ENCODE results near the gene PLXNB1.
A peak's percentile ranks its signal among the peaks of the same experiment; 100 is the strongest.

The PLXNB1 gene

DNA sequence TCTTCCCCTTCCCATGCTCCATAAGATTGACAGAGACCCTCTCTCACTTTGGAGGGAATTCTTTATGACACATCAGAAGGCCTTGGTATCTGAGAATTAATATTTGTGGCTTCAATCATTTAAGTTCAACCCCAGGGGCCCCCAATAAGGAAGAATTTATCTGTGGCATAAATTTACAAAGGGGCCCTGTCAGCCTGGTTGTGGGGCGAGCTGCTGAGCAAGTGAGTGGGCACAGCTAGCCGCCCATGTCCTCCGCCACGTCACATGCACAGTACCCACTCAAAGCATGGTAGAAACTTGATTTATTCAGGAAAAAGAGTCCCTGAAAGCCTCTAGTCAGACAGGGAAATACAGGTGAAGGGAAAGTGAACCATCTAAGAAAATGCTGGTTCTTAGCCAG, 13.3 kb downstream of the PLXNB1 start:
- no peak for DNase-seq

DNA sequence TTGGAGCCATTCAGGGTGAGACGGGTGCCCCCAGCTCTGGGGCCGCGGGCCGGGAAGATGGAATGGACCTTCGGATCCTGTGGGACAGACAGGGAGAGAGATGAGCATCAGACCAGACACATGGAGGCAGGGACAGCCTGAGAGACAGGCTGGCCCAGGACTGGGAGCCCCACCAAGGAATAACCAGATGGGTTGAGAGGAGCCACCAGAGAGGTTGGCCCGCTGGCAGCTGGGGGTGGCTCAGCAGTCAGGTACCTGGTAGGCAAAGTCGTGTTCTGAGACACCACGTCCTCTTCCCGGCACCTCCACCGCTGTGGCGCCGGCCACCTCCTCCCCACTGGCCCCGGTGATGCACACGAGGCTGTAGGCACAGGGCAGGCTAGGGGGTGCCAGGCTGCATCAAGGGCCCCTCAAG, 13.8 kb downstream of the PLXNB1 start:
- DNase-seq, result no peak

DNA sequence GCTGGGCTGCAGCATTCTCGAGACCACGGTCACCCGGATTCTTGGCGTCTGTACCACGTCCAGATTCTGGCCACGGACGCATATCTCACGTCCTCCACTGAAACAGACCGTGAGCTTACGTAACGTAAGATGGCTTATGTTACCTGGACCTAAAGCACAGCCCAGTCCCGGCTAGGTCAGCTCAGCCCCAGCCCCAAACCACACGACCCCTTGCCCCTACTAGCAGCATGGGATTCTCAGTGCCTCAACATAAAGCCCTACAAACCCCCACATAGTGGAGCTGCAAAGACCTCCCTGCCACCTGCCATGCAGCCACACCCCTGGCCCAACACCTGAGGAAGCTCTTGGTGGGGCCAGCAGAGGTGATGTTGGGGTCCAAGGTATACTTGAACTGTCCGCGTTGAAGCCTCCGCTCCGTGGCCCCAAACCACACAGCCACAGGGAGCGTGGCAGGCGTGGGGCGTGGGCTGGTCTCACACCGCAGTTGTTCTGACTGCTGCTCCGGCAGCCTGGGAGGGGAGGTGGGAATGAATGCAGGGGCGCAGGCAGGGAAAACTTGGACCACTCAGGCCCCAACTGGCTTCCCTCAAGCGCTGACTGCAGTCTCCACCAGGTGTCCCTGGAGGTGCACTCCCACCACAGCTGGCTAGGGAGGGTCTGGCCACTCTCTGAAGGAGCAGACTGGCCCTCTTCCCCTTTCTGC, 14.5 kb downstream of the PLXNB1 start:
- DNase-seq, result no peak

DNA sequence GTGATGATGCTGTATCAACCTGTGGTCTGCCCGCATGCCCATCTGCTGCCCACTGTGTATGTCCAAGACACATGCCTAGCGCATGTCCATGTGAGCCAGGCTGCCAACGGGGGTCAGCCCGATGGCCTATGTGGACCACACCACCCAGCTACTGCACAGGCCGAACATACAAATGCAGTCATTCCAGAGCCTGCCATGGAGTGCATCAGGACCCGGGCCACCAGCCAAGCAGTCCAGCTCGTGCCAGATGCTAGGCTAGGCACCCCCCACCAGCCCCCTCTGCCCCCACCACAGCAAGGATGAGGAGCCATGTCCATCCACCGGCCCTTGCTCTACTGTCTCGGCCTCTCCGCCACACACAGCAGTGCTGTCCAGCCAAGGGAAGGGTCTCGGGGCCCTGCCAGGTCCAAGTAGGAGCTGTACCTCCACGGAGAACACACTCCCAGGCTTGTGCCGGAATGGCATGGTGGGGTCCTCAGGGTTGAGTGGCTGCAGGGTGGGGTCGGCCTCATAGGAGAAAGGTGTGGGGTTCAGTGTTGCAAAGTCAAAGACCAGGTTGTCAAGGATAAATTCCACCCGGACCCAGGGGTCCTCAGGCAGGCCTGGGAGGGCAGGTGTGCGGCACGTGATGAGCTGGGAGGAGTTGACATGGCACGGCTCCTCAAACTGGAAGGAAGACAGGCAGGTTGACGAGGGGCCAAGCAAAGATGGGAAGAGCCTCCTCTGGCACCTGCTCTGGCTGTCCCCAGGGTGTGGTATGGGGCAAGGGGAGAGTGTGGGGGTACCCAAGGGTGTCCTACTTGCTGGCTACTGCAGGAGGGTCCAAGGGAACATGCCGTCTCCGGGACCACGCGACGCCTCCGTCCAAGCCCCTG, 15.3 kb downstream of the PLXNB1 start:
- DNase-seq, result no peak

DNA sequence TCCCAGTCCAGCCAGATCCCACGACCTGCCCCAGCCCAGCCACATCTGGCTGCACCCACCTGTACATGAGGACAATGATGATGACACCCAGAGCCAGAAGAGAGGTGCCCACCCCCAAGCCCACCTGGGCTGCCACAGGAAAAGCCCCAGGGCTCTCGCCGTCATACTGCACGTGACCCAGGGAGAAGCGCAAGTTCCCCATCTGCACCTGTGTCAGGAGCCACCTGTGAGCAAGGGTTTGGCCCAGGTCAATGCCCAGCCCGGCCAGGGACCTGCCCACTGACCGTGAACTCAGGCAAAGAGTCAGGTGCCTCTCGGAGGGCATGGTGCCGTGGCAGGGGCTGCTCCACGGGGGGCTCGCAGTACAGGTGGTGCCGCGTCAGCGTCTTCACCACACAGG, 16.3 kb downstream of the PLXNB1 start:
- DNase-seq, result no peak

DNA sequence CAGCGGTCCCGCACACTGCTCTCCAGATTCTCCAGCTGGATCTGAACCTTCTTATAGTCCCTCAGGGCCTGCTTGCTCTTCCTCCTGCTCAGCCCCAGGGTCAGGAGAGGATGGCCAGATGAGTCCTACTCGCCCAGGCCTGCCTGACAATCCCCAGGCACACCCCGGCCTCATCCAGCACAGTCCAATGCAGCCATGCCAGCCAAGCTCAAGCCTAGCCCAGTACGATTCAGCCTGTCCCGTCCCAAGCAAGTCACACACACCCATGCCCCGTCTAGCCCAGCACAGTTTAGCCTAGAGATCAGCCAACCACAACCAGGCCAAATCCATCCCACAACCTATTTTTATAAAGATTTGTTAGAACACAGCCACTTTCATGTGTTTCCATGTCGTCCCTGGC, 16.8 kb downstream of the PLXNB1 start:
- DNase-seq, result no peak

DNA sequence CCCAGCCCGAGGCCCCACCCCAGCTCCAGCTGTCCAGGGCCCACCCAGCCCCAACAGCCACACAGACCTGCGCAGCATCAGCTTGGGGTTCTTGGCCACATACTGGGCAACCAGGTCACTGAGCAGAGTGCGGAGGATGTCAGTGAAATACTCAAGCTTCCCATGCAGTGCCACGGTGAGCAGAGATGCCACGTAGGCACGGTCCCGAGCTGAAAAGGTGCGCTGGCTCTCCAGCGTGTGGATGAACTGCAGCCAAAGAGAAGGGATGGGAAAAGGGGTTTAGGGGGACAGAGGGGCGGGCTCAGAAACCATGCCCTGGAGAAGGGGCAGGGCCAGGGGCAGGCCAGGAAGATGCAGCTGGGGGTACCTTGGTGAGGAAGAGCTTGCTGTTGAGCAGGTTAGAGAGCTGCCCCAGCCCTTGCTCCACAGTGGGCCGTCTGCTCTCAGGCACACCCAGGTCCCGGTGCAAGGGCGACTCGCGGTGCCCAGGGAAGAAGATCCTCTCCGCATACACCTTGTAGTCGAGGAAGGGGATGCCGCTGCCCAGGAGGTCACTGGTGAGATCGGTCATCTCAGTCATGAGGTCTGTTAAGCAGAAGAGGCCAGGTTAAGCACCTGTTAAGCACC, 17.4 kb downstream of the PLXNB1 start:
- peak; percentile 22 for DNase-seq

DNA sequence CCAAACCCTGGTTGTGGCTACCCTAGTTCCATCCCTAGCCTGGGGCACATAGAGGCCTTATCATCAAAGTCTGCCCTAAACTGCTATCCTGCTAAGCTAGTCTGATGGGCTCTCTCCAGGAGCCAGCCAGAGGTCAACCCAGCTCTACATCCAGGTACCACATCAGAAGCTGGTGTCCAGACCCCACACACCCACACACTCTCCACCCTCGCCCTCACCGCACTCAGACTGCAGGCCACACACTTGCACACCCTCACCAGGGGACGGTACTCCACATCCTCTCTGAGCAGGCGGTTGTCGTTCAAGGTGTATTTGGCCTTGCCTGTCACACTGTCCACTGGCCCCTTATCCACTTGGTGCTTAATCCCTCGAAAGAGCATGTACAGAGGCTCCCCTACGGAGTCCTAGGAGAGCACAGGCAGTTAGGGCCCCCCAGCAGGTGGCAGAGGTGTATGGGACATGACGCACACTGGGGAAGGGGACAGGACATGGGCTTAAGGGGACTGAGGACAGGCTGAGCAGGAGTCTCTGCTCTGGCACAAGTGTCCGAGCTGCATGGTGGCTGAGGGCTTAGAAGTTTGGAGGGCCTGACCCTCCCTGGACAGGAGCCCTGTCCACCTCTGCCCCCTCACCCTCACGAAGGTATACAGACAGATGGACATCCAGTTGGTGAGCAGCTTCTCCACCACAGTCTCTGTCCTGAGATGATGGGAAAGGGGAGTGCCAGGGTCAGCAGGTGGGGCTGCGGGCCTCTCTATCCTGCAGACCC, 18.1 kb downstream of the PLXNB1 start:
- DNase-seq, result peak; percentile 36

DNA sequence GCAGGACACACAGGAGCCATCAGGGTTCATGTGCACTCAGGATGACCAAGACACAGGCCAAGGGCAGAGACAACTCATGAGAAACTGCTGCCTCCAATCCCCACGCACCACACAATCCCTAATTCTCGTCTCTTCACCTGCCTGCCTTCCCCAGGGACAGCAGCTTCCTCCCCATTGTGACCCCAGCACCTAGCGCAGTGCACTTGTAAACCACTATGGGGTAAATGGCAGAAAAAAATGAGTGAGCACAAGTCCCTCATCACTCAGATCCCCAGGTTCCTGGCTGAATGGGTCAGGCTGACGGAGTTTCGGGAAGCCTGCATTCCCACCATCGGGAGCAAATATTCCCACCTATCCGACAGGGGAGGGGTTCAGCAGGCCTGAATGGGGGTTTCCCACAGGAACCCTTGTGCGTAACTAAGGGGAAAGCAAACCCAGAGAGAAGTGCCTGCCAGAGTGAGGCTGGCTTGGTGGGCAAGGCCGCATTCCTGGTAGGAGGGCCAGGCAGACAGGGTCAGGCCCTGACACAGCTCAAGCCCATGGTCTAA, 18.8 kb downstream of the PLXNB1 start:
- DNase-seq, result peak; percentile 21

DNA sequence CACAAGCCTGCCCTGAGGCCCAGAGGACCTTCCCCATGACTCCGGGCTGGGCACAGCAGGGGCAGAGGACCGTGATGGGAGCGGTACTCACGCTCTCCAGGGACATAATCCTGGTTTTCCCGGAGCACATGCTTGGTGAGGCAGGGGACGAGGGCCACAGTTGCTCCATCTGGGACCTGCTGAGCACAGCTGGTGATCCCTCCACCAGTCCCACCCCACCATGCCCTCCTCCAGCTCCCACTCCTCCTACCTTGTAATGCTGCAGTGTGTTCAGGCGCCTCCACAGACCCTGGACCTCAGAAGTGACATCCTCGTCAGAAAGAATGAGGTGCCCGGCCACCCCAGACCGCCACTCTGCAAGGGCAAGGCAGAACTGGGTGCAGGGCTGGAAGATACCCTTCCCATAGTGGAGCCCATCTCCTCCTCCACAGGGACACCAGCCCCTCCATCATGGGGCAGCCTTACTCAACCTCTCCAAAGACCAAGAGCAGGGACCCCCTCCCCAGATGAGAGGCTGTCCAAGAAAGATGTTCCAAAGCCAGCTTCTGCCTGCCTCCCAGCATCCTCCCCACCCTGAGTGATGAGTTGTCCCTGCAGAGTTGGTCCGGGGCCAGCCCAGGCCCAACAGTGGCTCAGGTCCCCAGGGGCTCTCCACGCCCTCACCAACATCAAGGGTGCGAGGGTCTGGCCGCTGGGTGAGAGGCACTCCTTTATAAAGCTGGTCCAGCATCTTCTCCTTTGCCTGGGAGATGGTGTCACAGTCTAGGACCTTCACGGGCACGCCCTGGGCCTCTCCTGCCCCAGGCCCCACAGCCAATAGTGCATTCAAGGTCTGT, 19.5 kb downstream of the PLXNB1 start:
- DNase-seq, result peak; percentile 35

DNA sequence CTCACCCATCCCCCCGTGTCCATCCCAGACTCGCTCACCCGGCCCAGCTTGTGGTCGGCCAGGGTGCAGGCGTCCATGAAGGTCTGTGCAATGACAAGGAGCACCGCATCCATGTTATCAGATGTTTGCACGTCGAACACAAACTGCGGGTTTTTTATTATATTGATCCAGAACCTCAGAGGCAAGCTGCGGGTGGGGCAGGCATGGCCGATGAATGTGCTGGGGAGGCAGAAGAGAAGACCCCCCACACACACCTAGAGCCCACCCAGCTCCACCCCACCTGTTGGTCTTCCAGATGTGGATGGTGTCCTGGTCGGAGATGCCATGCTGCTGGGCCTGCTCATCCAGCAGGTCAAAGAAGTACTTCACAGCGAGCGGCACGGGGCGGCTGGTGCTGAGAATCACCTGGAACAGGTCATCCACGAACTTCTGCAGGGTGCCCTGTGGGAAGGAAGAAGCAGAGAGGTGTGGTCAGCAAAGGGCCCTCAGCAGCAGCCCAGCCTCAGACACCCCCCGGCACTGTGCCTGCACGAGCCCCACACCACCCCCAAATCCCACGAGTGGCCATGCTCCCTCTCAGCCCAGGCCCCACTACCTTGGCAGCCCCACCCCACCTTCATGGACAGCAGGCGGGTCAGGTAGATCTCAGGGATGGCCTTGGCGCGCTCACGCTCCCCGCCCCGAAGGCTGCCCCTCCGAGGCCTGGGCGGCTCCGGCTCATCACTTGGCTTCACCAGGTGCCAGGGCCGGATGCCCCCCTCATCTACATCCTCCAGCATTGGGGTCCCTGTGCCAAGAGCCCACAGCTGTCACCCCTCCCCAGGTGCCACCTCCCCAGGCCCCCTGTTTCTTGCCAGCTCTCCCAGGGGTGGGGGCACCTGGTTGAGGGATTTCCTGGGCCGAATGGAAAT, 20.3 kb downstream of the PLXNB1 start:
- DNase-seq, result peak; percentile 43

DNA sequence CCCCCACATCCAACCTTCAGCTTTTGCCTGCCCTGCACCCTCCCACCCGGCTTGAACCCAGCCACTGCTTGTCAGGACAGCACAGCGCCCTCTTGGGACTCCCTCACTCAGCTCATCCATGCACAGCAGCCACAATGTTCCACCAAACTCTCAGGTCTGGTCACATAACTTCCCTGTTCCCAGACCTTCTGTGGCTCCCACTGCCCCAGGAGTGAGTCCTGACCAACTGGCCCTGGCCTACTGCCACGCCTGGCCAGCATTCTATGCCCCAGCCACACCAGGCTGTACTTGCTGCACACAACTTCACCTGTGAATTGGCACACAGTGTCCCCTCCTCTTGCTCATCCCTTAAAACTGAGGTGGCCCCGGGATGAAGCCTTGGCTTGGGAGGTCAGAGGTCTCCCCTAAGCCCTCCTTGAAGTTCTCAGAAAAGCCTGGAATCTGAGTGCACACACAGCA, 21.0 kb downstream of the PLXNB1 start:
- DNase-seq, result peak; percentile 30

DNA sequence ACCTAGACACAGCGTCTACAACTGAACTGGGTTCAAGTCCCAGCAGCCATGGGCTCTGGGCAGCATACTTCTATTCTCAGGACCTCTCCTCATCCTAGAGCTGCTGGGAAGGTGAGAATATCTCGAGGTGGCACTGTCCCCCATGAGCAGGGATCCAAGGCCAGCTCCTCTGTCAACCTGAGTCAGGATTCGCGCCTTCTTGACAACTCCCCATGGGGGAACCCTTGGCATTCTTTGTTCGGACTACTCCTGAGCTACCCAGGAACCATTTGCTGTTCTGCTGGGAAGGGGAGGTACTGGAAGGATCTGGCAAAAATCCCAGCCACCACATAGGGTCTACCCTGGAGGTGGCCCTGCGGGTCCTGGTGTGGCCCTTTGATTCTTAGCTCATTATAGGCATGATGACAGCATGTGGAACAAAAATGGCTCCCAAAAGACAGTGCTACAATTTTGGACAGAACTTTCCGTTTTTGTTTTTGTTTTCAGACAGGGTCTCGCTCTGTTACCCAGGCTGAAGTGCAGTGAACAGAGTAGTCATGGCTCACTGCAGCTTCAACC, 22.3 kb downstream of the PLXNB1 start:
- no peak for DNase-seq

DNA sequence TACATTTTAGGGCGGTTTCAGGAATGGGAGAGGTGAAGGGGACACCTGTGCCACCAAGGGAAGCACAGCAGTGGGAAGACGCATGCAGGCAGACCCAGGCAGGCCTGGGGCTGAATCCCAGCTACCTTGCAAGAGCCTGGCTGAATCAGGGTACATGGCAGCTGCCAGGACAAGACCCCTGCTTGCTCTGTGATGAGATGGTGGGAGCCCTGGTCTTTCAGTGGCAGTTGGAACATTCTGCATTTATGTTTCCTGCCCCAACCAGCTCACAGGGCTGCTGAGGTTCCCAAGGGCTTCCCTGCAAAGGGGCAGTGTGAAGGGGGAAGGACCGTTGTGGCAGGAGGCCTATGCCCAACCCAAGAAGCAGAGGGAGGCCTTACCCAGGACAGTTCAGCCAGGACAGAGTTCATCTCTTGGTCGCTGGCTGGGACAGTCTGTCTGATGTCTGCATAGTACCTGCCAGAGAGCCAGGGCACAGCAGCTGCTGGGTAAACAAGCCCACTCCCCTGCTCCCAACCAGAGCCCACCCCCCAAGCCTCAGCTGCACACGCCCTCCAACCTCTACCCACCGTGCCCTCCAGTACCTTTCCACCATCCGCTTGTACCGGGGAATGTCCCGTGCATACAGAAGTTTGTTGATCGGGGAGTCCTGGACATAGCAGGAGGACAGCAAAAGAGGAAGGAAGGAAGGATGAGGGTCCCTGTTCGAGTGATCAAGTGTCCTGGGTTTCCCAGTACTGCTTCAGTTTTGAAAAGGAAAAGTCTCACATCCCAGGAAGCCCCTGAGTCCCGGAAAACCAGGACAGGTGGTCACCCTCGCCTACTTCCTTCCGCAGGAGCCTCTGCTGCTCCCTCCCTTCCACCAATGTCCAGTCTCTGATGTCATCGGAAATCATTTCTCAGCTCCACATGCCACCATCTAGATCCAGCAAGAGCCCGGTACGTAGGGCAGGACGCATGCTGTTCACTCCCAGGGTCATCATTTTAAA, 23.1 kb downstream of the PLXNB1 start:
- DNase-seq, result peak; percentile 42

DNA sequence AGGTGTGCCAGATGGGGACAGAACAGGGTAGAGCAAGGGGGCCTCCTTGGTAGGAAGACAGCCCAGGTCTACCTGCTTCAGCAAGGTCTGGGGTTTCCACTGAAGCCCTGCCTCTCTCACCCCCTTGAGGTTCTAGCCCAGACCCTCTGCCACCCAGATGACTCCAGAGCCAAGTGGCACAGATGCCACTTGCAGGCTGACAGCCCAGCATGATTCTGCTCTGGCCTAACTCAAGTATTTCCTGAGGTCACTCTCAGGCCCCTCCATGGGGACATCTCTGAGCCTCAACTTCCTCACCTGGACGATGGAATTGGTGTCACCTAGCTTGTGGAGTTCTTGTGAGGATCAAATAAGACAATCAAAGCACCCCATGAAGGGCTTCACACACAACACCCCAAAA, 23.9 kb downstream of the PLXNB1 start:
- no peak for DNase-seq

DNA sequence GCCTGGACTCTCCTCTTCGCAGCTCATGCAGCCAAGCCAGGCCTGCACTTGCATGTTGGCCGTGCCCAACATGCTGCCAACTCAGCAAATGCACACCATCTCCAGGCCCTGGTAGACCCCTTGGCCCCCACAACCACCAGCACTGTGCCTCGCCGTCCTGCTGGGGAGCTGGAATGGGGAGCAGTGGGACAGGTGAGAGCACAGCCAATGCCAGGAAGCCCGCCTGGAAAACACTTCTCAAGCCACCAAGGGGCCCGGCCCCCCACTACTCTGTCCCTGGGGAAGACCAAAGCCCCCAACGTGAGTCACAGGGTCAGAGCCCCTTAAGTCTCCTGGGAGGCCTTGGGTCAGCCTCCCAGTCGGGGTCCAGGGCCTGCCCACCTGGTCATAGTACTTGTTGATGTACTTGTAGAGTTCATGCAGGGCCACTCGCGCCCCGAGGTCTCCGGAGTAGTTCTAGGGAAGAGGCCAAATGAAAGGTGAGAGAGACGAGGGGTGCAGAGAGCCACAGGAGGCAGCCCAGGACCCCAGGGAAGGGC, 24.5 kb downstream of the PLXNB1 start:
- peak; percentile 34 for DNase-seq

DNA sequence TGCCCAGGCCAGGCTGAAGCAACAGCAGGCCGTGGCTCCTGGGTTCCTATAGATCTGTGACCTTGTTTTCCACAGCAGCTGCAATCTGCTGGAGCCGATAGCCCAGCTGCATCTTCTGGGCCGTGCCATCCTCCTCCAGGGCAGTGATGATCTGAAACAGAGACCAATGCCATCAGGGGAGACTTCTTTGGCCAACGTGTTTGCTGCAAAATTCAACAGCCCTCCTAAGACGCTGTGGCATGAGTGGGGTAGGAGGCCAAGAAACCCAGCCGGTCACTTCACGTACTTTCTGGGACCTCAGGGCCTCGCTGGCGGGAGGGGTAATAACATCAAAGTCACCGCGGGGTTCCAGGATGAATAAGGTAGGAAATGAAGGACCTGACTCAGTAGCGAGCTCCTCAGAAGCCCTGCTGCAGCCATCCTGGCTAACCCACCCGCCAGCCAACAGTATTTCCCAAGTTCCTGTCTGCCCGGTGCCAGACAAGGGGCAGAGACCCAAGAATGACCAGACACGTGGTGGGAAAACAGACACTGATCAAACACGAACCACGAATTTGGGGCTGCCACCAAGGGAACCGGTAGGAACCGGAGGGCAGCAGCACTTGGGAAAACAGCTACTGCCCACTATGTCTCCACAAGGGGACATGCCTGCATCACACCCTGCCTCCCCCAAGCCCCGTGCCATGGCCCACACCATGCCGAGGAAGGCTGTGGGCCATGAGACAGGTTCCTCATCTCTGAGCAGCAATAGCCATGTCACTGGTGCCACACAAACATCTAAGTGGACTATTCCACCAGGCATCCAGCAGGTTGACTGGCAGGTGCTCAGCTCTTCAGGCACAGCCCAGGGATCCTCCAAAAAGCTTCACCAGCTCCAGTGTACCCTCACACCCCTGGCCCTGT, 25.2 kb downstream of the PLXNB1 start:
- no peak for DNase-seq
